ENCODE data around the gene TMEM174.
"Not testable (repeated sequence)": the region's sequence is repeated elsewhere in the genome, so short reads cannot be mapped to it uniquely, and the experiment has no call there.

GRCh38 chr5:73209075-73209474 lies 36.1 kb downstream of the TMEM174 start:
- not testable (repeated sequence) for TF ChIP-seq POLR2AphosphoS5, POLR2A (IDR thresholded peaks at IDR 0.05; ENCODE audit: low read depth, low read length)
